ENCODE results near the gene DEDD. TPM values are rescaled to one million over a fixed set of nuclear protein-coding genes. Genes with fewer than 3 reads are reported as not detected.

DEDD gene
- total and polyA plus RNA-seq, 10 of the 15 experiments (the other 5 are each of a cell fraction or from before 2014, with no cell fraction given), result 13.6 to 33.9 (median 30.3) TPM

- Histone ChIP-seq H3K4me2 (ENCODE audit: control insufficient read depth, insufficient read depth) (no peak overlapping the region), H3K36me3 (ENCODE audit: control insufficient read depth in 2 of 2, insufficient read depth in 2 of 2, low read length in 1 of 2) (peaks cover 17 to 30% of the 10 kb centered on the region in 2 experiments)
- FAIRE-seq, result no peak
Measured at GRCh38 chr1:161171696-161172095, 39.2 kb upstream of the DEDD start.

DNA sequence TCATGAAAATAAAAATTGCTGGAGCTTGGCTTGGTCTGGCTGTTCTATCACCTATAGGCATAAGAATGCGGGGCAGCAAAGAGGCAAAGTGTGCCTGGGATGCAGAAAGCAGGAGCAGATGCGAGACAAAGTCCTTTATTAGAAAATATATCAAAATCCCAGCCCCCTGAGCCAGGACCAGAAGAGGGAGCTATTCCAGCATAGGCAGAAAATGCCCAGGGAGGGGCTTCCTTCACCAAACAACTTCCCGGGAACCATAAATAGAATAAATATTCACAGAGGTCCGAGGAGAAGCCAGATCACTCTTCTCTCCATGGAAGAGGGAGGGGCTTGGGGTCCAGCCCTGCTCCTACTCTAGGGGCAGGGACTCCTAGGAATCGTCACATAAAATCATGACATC, 38.7 kb upstream of the DEDD start:
- no peaks in the 10 kb centered on the region for H4K20me1 ChIP-seq (ENCODE audit: control insufficient read depth, insufficient read depth)
- H3K36me3 ChIP-seq (ENCODE audit: control insufficient read depth in 2 of 2, insufficient read depth in 2 of 2, low read length in 1 of 2), result peaks cover 17 to 30% of the 10 kb centered on the region in 2 experiments
- H3K4me1 ChIP-seq (ENCODE audit: control insufficient read depth, insufficient read depth, low read length), result peaks cover 15% of the 10 kb centered on the region
- FAIRE-seq (no peak), DNase-seq (ENCODE audit: low read depth, low spot score) (no peak), ATAC-seq (no peak)
- H3K9ac ChIP-seq (ENCODE audit: control insufficient read depth, insufficient read depth, low read length), result no peak overlapping the region
- H3K79me2 ChIP-seq (ENCODE audit: control insufficient read depth, insufficient read depth, low read length), result peaks cover 11% of the 10 kb centered on the region
- H3K4me3 ChIP-seq, result no peak overlapping the region
- ChIA-PET CTCF (interaction anchor here (0.9 to 1.6 kb wide), 2 partner anchors 21 to 53 kb away, joined by 3 read pairs; partner anchors contain the start of genes NIT1 and PFDN2), SMC1A (ENCODE audit: uncharacterized antibody, unreplicated experiment) (interaction anchor here (0.8 to 1.1 kb wide), 2 partner anchors 12 to 54 kb away, joined by 4 to 5 read pairs; partner anchors contain the start of gene TOMM40L), POLR2A (interaction anchor here (1.0 to 1.7 kb wide), 2 partner anchors 12 to 72 kb away, joined by 3 to 5 read pairs; partner anchors contain the start of gene USP21), RAD21 (ENCODE audit: unreplicated experiment) (no interaction called here)
- no TSS peak for BruUV-seq (replicated peaks)
- H3K9me3 ChIP-seq (replicated peaks; ENCODE audit: control insufficient read depth, insufficient read depth, low read length), result no peaks in the 10 kb centered on the region
- WGBS (ENCODE audit: insufficient coverage, insufficient replicate concordance, low lambda C conversion rate, missing lambda C conversion rate), result 94% methylated on average over 5 of the region's 5 CpGs
- intact Hi-C loops (cut with micrococcal nuclease; ENCODE audit: unreplicated experiment), result no loop called here
- in situ Hi-C loops (cut with MboI), result no loop called here
- H3K27ac ChIP-seq (ENCODE audit: control insufficient read depth, insufficient read depth), result no peak overlapping the region
- no peaks in the 10 kb centered on the region for H3K27me3 ChIP-seq (replicated peaks in 1 of 2; ENCODE audit: control insufficient read depth in 2 of 2, insufficient read depth in 2 of 2, low read length in 1 of 2)
- no peak overlapping the region for H3K4me2 ChIP-seq (ENCODE audit: control insufficient read depth, insufficient read depth)
- H2AFZ ChIP-seq (ENCODE audit: control insufficient read depth, low read depth, low read length), result no peak overlapping the region
- TF ChIP-seq ZNF24 (IDR thresholded peaks at IDR 0.05), result no peak
- TF ChIP-seq POU2F2 (IDR thresholded peaks at IDR 0.05; ENCODE audit: borderline replicate concordance, low read depth, low read length), result no peak
- TF ChIP-seq RBBP5 (conservative IDR thresholded peaks at IDR 0.05), result no peak
- TF ChIP-seq, protein P1, sequence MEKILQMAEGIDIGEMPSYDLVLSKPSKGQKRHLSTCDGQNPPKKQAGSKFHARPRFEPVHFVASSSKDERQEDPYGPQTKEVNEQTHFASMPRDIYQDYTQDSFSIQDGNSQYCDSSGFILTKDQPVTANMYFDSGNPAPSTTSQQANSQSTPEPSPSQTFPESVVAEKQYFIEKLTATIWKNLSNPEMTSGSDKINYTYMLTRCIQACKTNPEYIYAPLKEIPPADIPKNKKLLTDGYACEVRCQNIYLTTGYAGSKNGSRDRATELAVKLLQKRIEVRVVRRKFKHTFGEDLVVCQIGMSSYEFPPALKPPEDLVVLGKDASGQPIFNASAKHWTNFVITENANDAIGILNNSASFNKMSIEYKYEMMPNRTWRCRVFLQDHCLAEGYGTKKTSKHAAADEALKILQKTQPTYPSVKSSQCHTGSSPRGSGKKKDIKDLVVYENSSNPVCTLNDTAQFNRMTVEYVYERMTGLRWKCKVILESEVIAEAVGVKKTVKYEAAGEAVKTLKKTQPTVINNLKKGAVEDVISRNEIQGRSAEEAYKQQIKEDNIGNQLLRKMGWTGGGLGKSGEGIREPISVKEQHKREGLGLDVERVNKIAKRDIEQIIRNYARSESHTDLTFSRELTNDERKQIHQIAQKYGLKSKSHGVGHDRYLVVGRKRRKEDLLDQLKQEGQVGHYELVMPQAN (conservative IDR thresholded peaks at IDR 0.05), result no peak
- TF ChIP-seq, protein P2, sequence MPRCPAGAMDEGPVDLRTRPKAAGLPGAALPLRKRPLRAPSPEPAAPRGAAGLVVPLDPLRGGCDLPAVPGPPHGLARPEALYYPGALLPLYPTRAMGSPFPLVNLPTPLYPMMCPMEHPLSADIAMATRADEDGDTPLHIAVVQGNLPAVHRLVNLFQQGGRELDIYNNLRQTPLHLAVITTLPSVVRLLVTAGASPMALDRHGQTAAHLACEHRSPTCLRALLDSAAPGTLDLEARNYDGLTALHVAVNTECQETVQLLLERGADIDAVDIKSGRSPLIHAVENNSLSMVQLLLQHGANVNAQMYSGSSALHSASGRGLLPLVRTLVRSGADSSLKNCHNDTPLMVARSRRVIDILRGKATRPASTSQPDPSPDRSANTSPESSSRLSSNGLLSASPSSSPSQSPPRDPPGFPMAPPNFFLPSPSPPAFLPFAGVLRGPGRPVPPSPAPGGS (IDR thresholded peaks at IDR 0.05; ENCODE audit: borderline replicate concordance, insufficient read depth, low read depth, low read length, poor library complexity, severe bottlenecking), result no peak
- TF ChIP-seq GABPA (IDR thresholded peaks at IDR 0.05; ENCODE audit: low read depth), result no peak
- TF ChIP-seq STAT3 (IDR thresholded peaks at IDR 0.05; ENCODE audit: low read depth, low read length), result no peak
- no peak for TF ChIP-seq TAF1 (IDR thresholded peaks at IDR 0.05; ENCODE audit: borderline replicate concordance, low read depth, low read length)

More at GRCh38 chr1:161171696-161172095, 39.2 kb upstream of the DEDD start:
- Histone ChIP-seq H3K4me1 (ENCODE audit: control insufficient read depth, insufficient read depth, low read length) (peaks cover 15% of the 10 kb centered on the region), H3K27me3 (replicated peaks in 1 of 2; ENCODE audit: control insufficient read depth in 2 of 2, insufficient read depth in 2 of 2, low read length in 1 of 2) (no peaks in the 10 kb centered on the region), H4K20me1 (ENCODE audit: control insufficient read depth, insufficient read depth) (no peaks in the 10 kb centered on the region), H3K9me3 (replicated peaks; ENCODE audit: control insufficient read depth, insufficient read depth, low read length) (no peaks in the 10 kb centered on the region), H3K4me3 (no peak overlapping the region), H2AFZ (ENCODE audit: control insufficient read depth, low read depth, low read length) (no peak overlapping the region), H3K27ac (ENCODE audit: control insufficient read depth, insufficient read depth) (no peak overlapping the region), H3K9ac (ENCODE audit: control insufficient read depth, insufficient read depth, low read length) (no peak overlapping the region), H3K79me2 (ENCODE audit: control insufficient read depth, insufficient read depth, low read length) (peaks cover 16% of the 10 kb centered on the region)
- ChIA-PET SMC1A (ENCODE audit: uncharacterized antibody, unreplicated experiment) (no interaction called here), CTCF (interaction anchor here (1.6 kb wide), 1 partner anchor 54 kb away, joined by 3 read pairs; the partner anchor contains the start of genes NIT1 and PFDN2), POLR2A (interaction anchor here (0.6 to 1.7 kb wide), 3 partner anchors 13 to 162 kb away, joined by 3 to 5 read pairs (median 3); partner anchors contain the start of gene USP21), RAD21 (ENCODE audit: unreplicated experiment) (no interaction called here)
- intact Hi-C loops (cut with micrococcal nuclease; ENCODE audit: unreplicated experiment), result no loop called here
- no peak for TF ChIP-seq NFYB (IDR thresholded peaks at IDR 0.05; ENCODE audit: insufficient read depth, low read depth, low read length)
- TF ChIP-seq IKZF1 (conservative IDR thresholded peaks at IDR 0.05), result no peak
- TF ChIP-seq, protein P3, sequence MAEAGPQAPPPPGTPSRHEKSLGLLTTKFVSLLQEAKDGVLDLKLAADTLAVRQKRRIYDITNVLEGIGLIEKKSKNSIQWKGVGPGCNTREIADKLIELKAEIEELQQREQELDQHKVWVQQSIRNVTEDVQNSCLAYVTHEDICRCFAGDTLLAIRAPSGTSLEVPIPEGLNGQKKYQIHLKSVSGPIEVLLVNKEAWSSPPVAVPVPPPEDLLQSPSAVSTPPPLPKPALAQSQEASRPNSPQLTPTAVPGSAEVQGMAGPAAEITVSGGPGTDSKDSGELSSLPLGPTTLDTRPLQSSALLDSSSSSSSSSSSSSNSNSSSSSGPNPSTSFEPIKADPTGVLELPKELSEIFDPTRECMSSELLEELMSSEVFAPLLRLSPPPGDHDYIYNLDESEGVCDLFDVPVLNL (IDR thresholded peaks at IDR 0.05; ENCODE audit: low read depth, low read length), result no peak
- TF ChIP-seq CEBPB (IDR thresholded peaks at IDR 0.05; ENCODE audit: borderline replicate concordance in 1 of 2, low read depth in 2 of 2, low read length in 2 of 2), result no peak
- no peak for TF ChIP-seq HDGF (IDR thresholded peaks at IDR 0.05)
- TF ChIP-seq SMAD1 (IDR thresholded peaks at IDR 0.05; ENCODE audit: low read depth, partially characterized antibody), result no peak
- ATAC-seq (no peak), DNase-seq (ENCODE audit: low read depth, low spot score) (no peak)
- in situ Hi-C loops (cut with MboI), result no loop called here
- no TSS peak for BruUV-seq (replicated peaks)
- WGBS (ENCODE audit: insufficient coverage, insufficient replicate concordance, low lambda C conversion rate, missing lambda C conversion rate), result 90% methylated on average over 12 of the region's 12 CpGs

All from GM12878 (cell line).